Neutrophil (primary cell): Measurements from ENCODE around the gene CACNA2D4.

Source experiments
- H3K27ac ChIP-seq: fragments of 200-600 bp; sonication (generic); 2 replicates; pipeline ENCODE4 v1.5.1; 2016; ENCODE audit warnings: mild to moderate bottlenecking, moderate library complexity
- H3K27me3 ChIP-seq: fragments of 200-600 bp; sonication (generic); 2 replicates; pipeline ENCODE4 v1.6.0; 2016; ENCODE audit warnings: mild to moderate bottlenecking
- H3K36me3 ChIP-seq: fragments of 200-600 bp; sonication (generic); 2 replicates; pipeline ENCODE4 v1.5.1; 2017
- H3K4me1 ChIP-seq, 2 experiments: fragments of 200-600 bp in 1 of 2; sonication (generic) in 1 of 2; 1 replicate in 1 of 2; 2 replicates in 1 of 2; pipeline versions ENCODE4 v1.5.1 to v1.6.1; 2013 to 2016; ENCODE audit warnings: low read depth in 1 of 2, low read length in 1 of 2, mild to moderate bottlenecking in 1 of 2, moderate library complexity in 1 of 2; ENCODE audit not compliant: control insufficient read depth in 1 of 2, insufficient read depth in 1 of 2
- H3K4me3 ChIP-seq, 2 experiments: fragments of 200-600 bp in 1 of 2; sonication (generic) in 1 of 2; 1 replicate in 1 of 2; 2 replicates in 1 of 2; pipeline ENCODE4 v1.5.1; 2013 to 2016; ENCODE audit warnings: low read depth in 1 of 2, low read length in 1 of 2, mild to moderate bottlenecking in 1 of 2, moderate library complexity in 1 of 2
- H3K9me3 ChIP-seq: fragments of 200-600 bp; sonication (generic); 2 replicates; pipeline ENCODE4 v1.5.1; 2016
- TF ChIP-seq, protein P1 (sequence below): fragments of 200-600 bp; sonication (generic); IDR thresholded peaks from 2 replicates; pipeline ENCODE4 v1.5.1; 2016; ENCODE audit warnings: antibody characterized with exemption

Gene CACNA2D4

DNA sequence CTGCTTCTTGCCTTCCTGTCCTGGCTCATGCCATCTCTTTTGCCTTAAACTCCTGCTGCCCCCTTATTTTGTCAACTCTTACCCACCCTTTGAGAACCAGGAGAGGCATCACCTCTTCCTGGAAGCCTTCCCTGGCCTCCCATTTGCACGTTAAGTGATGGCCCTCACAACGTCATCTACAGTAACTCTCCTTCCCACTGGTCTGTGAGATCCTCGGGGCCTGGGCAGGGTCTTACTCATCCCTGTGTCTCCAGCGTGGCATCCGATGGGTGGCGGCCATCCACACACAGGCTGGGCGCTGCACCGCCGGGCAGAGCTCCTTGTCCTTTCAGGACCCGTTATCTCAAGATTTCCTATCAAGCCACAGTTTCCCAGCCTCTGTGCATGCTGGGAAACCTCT lies 16.8 kb upstream of the CACNA2D4 start:
- TF ChIP-seq, protein P1, sequence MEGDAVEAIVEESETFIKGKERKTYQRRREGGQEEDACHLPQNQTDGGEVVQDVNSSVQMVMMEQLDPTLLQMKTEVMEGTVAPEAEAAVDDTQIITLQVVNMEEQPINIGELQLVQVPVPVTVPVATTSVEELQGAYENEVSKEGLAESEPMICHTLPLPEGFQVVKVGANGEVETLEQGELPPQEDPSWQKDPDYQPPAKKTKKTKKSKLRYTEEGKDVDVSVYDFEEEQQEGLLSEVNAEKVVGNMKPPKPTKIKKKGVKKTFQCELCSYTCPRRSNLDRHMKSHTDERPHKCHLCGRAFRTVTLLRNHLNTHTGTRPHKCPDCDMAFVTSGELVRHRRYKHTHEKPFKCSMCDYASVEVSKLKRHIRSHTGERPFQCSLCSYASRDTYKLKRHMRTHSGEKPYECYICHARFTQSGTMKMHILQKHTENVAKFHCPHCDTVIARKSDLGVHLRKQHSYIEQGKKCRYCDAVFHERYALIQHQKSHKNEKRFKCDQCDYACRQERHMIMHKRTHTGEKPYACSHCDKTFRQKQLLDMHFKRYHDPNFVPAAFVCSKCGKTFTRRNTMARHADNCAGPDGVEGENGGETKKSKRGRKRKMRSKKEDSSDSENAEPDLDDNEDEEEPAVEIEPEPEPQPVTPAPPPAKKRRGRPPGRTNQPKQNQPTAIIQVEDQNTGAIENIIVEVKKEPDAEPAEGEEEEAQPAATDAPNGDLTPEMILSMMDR: no peak
- Histone ChIP-seq H3K4me1 (peaks cover 0 to 11% of the 10 kb centered on the region in 2 experiments), H3K27ac (no peak overlapping the region), H3K27me3 (peaks cover 13% of the 10 kb centered on the region), H3K4me3 (no peak overlapping the region), H3K36me3 (no peaks in the 10 kb centered on the region), H3K9me3 (no peaks in the 10 kb centered on the region)

DNA sequence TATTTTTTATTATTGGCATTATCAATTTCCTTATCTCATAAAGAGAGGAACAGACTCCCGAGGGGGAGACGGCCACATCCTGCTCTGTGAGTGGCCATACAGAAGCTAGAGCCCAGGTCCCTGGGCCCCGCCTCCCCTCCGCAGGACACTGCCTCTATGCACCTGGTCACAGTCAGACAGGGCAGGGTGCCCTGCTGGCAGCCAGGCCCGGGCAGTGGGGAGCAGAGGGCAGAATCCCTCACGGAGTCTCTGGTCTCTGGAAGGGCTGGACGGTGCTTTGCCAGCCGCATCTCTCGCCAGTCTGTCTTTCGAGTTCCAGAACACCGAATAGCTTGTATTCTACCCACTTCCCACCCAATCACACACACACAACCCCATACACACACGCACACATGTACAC lies 16.4 kb upstream of the CACNA2D4 start:
- no peak overlapping the region for H3K4me3 ChIP-seq
- H3K36me3 ChIP-seq: no peaks in the 10 kb centered on the region
- TF ChIP-seq, protein P1: no peak
- H3K4me1 ChIP-seq: peaks cover 0 to 11% of the 10 kb centered on the region in 2 experiments
- no peak overlapping the region for H3K27ac ChIP-seq
- peaks cover 13% of the 10 kb centered on the region for H3K27me3 ChIP-seq
- H3K9me3 ChIP-seq: no peaks in the 10 kb centered on the region

DNA sequence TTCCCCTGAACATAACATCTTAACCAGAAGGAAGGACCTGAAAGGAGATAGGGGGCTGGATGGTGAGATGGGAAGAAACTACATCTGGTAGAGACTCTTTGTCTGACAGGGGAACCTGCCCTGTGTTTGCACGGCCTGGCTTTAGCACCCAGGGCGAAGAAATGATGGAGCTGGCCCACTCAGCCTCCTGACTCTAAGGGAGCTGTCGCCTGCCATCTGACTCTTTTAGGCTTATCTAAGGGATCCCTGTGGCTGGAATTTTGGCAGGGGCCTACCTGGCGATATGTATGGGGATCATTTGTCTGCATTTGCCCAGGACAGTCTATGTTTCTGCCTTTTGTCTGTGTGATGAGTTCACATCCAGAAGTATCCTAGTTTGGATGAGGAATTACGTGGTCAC lies 15.6 kb upstream of the CACNA2D4 start:
- Histone ChIP-seq H3K4me1 (peaks cover 0 to 9% of the 10 kb centered on the region in 2 experiments), H3K9me3 (no peaks in the 10 kb centered on the region), H3K4me3 (no peak overlapping the region), H3K27me3 (peaks cover 13% of the 10 kb centered on the region), H3K27ac (no peak overlapping the region), H3K36me3 (no peaks in the 10 kb centered on the region)
- TF ChIP-seq, protein P1: no peak

DNA sequence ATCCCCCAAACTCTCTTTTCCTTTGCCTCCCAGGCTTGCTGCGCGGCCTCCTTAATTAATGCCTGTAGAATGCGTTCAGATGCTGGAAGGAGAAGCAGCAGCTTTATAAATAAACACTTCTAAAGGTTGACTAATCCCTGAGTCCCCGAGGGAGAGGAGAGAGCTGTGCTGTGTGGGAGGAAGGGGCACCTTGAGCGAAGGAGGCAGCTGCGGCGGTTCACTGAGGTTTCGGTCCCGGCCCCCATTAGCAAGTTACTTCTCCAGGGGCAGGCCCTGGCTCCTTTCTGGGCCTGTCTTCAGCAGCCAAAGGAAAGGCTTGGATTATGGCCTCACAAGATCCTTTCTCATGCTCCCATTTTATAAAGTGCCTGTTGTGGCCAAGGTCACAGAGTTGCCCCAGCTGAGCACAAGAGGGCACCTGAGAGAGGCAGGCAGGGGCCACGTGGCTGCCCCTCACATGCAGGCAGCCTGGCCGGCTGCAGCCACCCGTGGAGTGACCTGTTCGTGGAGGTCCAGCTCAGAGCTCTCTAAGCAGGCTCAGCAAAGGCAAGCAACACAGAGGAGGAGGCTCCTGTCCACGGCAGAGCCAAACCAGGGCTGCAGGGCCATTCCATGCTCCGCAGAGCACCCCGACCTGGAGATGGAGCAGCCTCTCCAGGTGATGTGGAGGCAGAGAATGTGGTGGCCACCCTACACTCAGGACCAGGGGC lies 15.0 kb upstream of the CACNA2D4 start:
- Histone ChIP-seq H3K4me1 (peaks cover 0 to 9% of the 10 kb centered on the region in 2 experiments), H3K27ac (no peak overlapping the region), H3K27me3 (peaks cover 13% of the 10 kb centered on the region), H3K4me3 (no peak overlapping the region), H3K36me3 (no peaks in the 10 kb centered on the region), H3K9me3 (no peaks in the 10 kb centered on the region)
- TF ChIP-seq, protein P1: no peak

DNA sequence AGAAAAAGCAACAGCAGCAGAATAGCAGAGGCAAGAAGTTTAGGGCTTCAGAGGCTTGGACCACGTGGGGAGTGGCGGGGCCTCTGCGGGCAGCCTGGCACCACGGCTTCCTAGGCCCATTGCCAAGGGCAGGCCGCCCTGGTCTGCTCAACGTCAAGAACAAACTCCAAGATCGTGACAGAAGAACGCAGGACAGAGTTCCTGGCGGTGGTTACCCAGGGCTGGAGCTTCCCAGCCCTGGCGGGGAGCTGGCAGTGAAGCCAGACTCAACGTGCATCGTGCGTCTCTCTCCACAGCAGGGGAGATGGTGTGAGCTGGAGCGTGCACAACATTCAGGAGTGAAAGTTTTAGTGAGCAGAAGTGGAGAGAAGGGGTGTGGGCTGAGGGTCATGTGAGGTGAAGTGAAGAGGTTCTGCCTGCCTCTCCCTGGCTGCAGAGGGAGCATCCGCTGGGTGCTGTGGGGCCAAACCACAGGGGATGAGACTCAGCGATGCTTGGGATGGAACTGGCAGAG lies 13.9 kb upstream of the CACNA2D4 start:
- TF ChIP-seq, protein P1: no peak
- Histone ChIP-seq H3K4me1 (peaks cover 0 to 9% of the 10 kb centered on the region in 2 experiments), H3K27me3 (peaks cover 13% of the 10 kb centered on the region), H3K27ac (no peak overlapping the region), H3K36me3 (no peaks in the 10 kb centered on the region), H3K9me3 (no peaks in the 10 kb centered on the region), H3K4me3 (no peak overlapping the region)
